Measurements from ENCODE around the gene PWP2.
"Not testable (repeated sequence)": the region's sequence is repeated elsewhere in the genome, so short reads cannot be mapped to it uniquely, and the experiment has no call there.

DNA sequence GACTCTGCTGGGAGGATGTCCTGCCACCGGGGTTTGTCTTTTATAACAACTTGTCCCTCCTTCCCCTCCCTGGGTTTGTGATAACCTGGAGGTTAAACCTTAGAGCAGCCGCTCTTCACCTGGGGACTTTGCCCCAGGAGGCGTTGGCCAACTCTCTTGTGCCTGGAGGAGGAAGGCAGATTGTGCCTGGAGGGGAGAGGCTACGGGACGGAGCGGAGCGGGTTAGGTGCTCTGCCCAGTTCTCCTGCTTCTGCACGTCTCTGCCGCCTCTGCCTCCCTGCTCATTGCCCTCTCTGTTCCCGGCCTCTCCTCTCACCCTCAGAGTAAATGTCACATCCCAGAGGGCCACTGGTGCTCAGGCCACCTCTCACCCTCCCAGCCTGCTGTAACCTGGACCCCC is 63.1 kb downstream of the PWP2 start:
- TF ChIP-seq EZH2 (IDR thresholded peaks at IDR 0.05; ENCODE audit: borderline replicate concordance, low read depth, low read length, severe bottlenecking); POLR2AphosphoS5 (IDR thresholded peaks at IDR 0.05; ENCODE audit: insufficient read depth, low read depth, low read length); POLR2A (IDR thresholded peaks at IDR 0.05; ENCODE audit: low read depth, low read length): not testable (repeated sequence)
- TF ChIP-seq, protein P1, sequence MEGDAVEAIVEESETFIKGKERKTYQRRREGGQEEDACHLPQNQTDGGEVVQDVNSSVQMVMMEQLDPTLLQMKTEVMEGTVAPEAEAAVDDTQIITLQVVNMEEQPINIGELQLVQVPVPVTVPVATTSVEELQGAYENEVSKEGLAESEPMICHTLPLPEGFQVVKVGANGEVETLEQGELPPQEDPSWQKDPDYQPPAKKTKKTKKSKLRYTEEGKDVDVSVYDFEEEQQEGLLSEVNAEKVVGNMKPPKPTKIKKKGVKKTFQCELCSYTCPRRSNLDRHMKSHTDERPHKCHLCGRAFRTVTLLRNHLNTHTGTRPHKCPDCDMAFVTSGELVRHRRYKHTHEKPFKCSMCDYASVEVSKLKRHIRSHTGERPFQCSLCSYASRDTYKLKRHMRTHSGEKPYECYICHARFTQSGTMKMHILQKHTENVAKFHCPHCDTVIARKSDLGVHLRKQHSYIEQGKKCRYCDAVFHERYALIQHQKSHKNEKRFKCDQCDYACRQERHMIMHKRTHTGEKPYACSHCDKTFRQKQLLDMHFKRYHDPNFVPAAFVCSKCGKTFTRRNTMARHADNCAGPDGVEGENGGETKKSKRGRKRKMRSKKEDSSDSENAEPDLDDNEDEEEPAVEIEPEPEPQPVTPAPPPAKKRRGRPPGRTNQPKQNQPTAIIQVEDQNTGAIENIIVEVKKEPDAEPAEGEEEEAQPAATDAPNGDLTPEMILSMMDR (IDR thresholded peaks at IDR 0.05; ENCODE audit: extremely low read depth in 1 of 2, insufficient read depth in 1 of 2, low read depth in 1 of 2, low read length in 2 of 2): not testable (repeated sequence)
- TF ChIP-seq, protein P2, sequence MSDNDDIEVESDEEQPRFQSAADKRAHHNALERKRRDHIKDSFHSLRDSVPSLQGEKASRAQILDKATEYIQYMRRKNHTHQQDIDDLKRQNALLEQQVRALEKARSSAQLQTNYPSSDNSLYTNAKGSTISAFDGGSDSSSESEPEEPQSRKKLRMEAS (IDR thresholded peaks at IDR 0.05; ENCODE audit: insufficient read depth, insufficient read length): not testable (repeated sequence)

All from endothelial cell of umbilical vein (primary cell).